Erythroblast (primary cell): ENCODE results near the gene MERTK.

Experiments
- DNase-seq, 2 experiments: peaks; one replicate each; lab custom pipeline; 2025; lab: John Stamatoyannopoulos, UW
- GATA1 ChIP-seq: IDR thresholded peaks from 2 replicates; pipeline ENCODE4 v1.6.1; 2011; ENCODE audit warnings: low read depth, mild to moderate bottlenecking, control low read depth, low read length, moderate library complexity
- POLR2A ChIP-seq: IDR thresholded peaks from 2 replicates; pipeline ENCODE4 v1.6.1; 2011; ENCODE audit warnings: mild to moderate bottlenecking, low read length

The MERTK gene

DNA sequence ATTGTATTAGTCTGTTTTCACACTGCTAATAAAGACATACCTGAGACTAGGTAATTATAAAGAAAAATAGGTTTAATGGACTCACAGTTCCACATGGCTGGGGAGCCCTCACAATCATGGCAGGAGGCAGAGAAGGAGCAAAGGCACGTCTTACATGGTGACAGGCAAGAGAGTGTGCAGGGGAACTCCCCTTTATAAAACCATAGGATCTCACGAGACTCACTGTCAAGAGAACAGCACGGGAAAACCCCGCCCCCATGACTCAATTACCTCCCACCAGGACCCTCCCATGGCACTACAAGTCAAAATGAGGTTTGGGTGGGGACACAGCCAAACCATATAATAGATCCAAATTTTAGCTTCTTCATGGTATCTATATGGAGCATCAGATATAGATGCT lies 87.1 kb downstream of the MERTK start:
- TF ChIP-seq GATA1 (no peak), POLR2A (no peak)
- no peak for DNase-seq

- DNase-seq, result no peak
- TF ChIP-seq GATA1 (no peak), POLR2A (no peak)
Measured at GRCh38 chr2:111986116-111986900, 87.9 kb downstream of the MERTK start.

DNA sequence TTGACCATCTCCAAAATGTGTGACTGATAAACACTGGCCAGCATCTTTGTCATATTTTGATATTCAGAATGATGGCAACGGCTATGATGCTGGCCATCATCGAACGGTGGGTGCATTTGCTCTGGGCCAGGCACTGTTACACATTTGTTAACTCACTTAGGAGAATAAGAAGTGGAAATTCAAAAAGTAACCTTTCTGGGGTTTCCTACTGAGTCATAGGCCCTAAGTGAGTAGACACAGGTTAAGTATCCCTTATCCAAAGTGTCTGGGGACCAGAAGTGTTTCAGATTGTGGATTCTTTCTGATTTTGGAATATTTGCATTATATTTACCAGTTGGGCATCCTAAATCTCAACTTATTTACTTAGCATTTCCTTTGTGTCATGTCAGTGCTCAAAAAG lies 92.0 kb downstream of the MERTK start:
- TF ChIP-seq POLR2A, result no peak
- TF ChIP-seq GATA1, result no peak
- no peak for DNase-seq

DNA sequence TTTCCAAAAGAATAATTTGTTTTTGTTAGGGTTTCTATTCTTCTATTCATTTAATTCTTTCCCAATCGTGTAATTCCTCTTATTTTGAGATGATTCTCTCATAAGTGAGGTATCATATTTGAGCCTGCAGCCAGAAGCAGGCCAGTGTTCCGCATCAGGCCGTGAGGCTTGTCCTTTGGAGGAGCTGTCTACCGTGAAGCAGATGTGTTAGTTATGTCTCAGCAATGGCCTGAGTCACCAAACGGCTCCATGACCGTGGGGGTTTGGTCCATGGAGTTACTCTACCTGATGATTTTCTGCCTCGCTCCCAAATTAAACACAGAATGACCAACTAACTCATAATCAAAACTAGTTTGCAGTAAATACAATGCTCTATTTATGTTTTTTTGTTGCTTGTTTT lies 92.4 kb downstream of the MERTK start:
- TF ChIP-seq POLR2A, result no peak
- no peak for TF ChIP-seq GATA1
- DNase-seq, result no peak

GRCh38 chr2:111994042-111994441 lies 95.6 kb downstream of the MERTK start:
- no peak for TF ChIP-seq GATA1
- no peak for TF ChIP-seq POLR2A
- DNase-seq, result no peak

GRCh38 chr2:111995148-111995547 lies 96.7 kb downstream of the MERTK start:
- no peak for TF ChIP-seq GATA1
- no peak for TF ChIP-seq POLR2A
- DNase-seq, result no peak

DNA sequence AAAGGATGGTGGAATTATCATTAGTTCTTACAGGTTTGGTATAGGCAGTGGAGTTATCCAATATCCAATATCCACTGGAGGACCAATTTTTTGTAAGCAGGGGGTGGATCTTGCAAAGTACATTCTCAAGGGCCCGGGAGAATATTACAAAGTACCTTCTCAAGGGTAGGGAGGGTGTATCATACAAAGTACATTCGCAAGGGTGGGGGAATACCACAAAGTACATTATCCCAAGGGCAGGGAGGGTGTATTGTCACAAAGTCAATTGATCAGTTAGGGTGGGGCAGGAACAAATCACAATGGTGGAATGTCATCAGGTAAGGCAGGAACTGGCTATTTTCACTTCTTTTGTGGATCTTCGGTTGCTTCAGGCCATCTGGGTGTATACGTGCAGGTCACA lies 101.4 kb downstream of the MERTK start:
- TF ChIP-seq POLR2A (no peak), GATA1 (no peak)
- DNase-seq, result no peak

- TF ChIP-seq GATA1 (no peak), POLR2A (no peak)
- DNase-seq, result no peak
Measured at GRCh38 chr2:112000399-112001135, 102.2 kb downstream of the MERTK start.

GRCh38 chr2:112001136-112001715 lies 102.8 kb downstream of the MERTK start:
- TF ChIP-seq GATA1 (no peak), POLR2A (no peak)
- no peak for DNase-seq

GRCh38 chr2:112001942-112002341 lies 103.5 kb downstream of the MERTK start:
- TF ChIP-seq GATA1 (no peak), POLR2A (no peak)
- no peak for DNase-seq

- DNase-seq, result no peak
- TF ChIP-seq GATA1 (no peak), POLR2A (no peak)
Measured at GRCh38 chr2:112003576-112004252, 105.3 kb downstream of the MERTK start.

GRCh38 chr2:112004253-112004645 lies 105.8 kb downstream of the MERTK start:
- no peak for DNase-seq

DNA sequence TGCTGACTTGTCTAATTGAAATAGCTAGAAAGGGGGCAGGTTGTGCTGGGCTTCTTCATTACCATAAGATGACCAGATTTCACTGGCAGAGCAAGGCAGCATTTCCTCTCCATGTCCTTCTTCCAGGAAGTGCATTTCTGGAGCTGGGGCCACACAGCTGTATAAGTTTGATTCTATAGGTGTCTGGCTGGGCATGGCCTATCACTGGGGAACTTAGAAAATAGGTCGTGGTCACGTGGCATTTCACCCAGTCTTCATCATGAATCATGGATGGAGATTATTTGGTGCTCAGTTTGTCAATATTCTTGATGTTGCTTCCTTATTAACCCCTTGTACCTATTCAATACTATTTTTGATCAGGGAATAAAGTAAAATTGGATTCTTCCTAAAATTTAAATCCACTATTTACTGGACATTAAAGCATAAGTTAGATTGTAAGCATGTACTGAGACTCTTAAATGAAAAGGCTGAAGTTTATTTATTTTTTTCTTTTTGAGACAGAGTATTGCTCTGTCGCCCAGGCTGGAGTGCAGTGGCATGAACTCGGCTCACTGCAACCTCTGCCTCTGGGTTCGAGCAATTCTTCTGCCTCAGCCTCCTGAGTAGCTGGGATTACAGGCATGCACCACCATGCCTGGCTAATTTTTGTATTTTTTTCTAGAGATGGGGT lies 107.1 kb downstream of the MERTK start:
- DNase-seq, result no peak
- TF ChIP-seq POLR2A (no peak), GATA1 (no peak)

More at GRCh38 chr2:112004253-112004645, 105.8 kb downstream of the MERTK start:
- no peak for TF ChIP-seq GATA1
- no peak for TF ChIP-seq POLR2A
